ENCODE measurements around the gene CCDC80. TPM values are rescaled to one million over a fixed set of nuclear protein-coding genes. Genes with fewer than 3 reads are reported as not detected.
A peak's percentile ranks its signal among the peaks of the same experiment; 100 is the strongest.

CCDC80 gene
- 100 to 1,000 TPM in 1 of 2 donors, 10 to 100 TPM in 1; 94.4 to 206 TPM for total RNA-seq

- DNase-seq (ENCODE audit: low spot score), result no peak
- Histone ChIP-seq H3K4me3 (peak within 1 kb of the TSS; percentile 29 to 50), H3K27me3 (no peaks in the 10 kb centered on the region), H3K36me3 (no peaks in the 10 kb centered on the region), H3K27ac (peak within 1 kb of the TSS; percentile 67 to 80), H3K4me1 (peaks cover 0 to 27% of the 10 kb centered on the region in 2 donors), H3K9me3 (no peaks in the 10 kb centered on the region)
- TF ChIP-seq CTCF (IDR thresholded peaks at IDR 0.05), result no peak
Observed at GRCh38 chr3:112640930-112641801, at the start of gene CCDC80. Gene CCDC80, minus strand, starts transcription at chr3:112641143. Its CDS starts 1,238 bp downstream, at chr3:112639905.

GRCh38 chr3:112689989-112690388 lies 49.0 kb upstream of the CCDC80 start:
- Histone ChIP-seq H3K4me1 (no peaks in the 10 kb centered on the region), H3K27me3 (no peaks in the 10 kb centered on the region), H3K36me3 (no peaks in the 10 kb centered on the region), H3K9me3 (no peaks in the 10 kb centered on the region), H3K4me3 (no peak overlapping the region), H3K27ac (no peak overlapping the region)
- no peak for TF ChIP-seq CTCF (IDR thresholded peaks at IDR 0.05)
- no peak for DNase-seq (ENCODE audit: low spot score)

- no peaks in the 10 kb centered on the region for H3K27me3 ChIP-seq
- no peak for TF ChIP-seq CTCF (IDR thresholded peaks at IDR 0.05)
- no peaks in the 10 kb centered on the region for H3K36me3 ChIP-seq
- no peak overlapping the region for H3K27ac ChIP-seq
- no peaks in the 10 kb centered on the region for H3K9me3 ChIP-seq
- no peak for DNase-seq (ENCODE audit: low spot score)
- H3K4me3 ChIP-seq, result no peak overlapping the region
- H3K4me1 ChIP-seq, result no peaks in the 10 kb centered on the region
Observed at GRCh38 chr3:112689385-112689784, 48.4 kb upstream of the CCDC80 start.

- Histone ChIP-seq H3K27me3 (no peaks in the 10 kb centered on the region), H3K36me3 (no peaks in the 10 kb centered on the region), H3K4me3 (no peak overlapping the region), H3K4me1 (no peaks in the 10 kb centered on the region), H3K9me3 (no peaks in the 10 kb centered on the region), H3K27ac (no peak overlapping the region)
- DNase-seq (ENCODE audit: low spot score), result no peak
- TF ChIP-seq CTCF (IDR thresholded peaks at IDR 0.05), result no peak
Observed at GRCh38 chr3:112688819-112689218, 47.9 kb upstream of the CCDC80 start.

- H3K4me3 ChIP-seq, result no peak overlapping the region
- H3K4me1 ChIP-seq, result no peaks in the 10 kb centered on the region
- no peak overlapping the region for H3K27ac ChIP-seq
- H3K27me3 ChIP-seq, result no peaks in the 10 kb centered on the region
- no peak for DNase-seq (ENCODE audit: low spot score)
- H3K9me3 ChIP-seq, result no peaks in the 10 kb centered on the region
- TF ChIP-seq CTCF (IDR thresholded peaks at IDR 0.05), result no peak
- no peaks in the 10 kb centered on the region for H3K36me3 ChIP-seq
Observed at GRCh38 chr3:112688085-112688769, 47.3 kb upstream of the CCDC80 start.
